ENCODE measurements around the gene DHX29.

DHX29 gene

GRCh38 chr5:55222985-55223811 is 84.3 kb downstream of the DHX29 start:
- TF ChIP-seq CTCF (IDR thresholded peaks at IDR 0.05; ENCODE audit: low read depth, low read length): no peak
- DNase-seq (ENCODE audit: low read depth in 2 of 2): no peak
- H3K4me3 ChIP-seq (replicated peaks in 1 of 2; ENCODE audit: low read depth in 2 of 2, low read length in 2 of 2): no peak overlapping the region

GRCh38 chr5:55222092-55222984 is 85.2 kb downstream of the DHX29 start:
- no peak for DNase-seq (ENCODE audit: low read depth in 2 of 2)
- no peak for TF ChIP-seq CTCF (IDR thresholded peaks at IDR 0.05; ENCODE audit: low read depth, low read length)
- H3K4me3 ChIP-seq (replicated peaks in 1 of 2; ENCODE audit: low read depth in 2 of 2, low read length in 2 of 2): no peak overlapping the region

- peak overlapping the region; percentile 32 to 35 for H3K4me3 ChIP-seq (replicated peaks in 1 of 2; ENCODE audit: low read depth in 2 of 2, low read length in 2 of 2)
- no peak for TF ChIP-seq CTCF (IDR thresholded peaks at IDR 0.05; ENCODE audit: low read depth, low read length)
- no peak for DNase-seq (ENCODE audit: low read depth in 2 of 2)
These were observed 86.9 kb downstream of the DHX29 start for GRCh38 chr5:55220433-55221185.

- TF ChIP-seq CTCF (IDR thresholded peaks at IDR 0.05; ENCODE audit: low read depth, low read length): no peak
- no peak overlapping the region for H3K4me3 ChIP-seq (replicated peaks in 1 of 2; ENCODE audit: low read depth in 2 of 2, low read length in 2 of 2)
- no peak for DNase-seq (ENCODE audit: low read depth in 2 of 2)
These were observed 87.7 kb downstream of the DHX29 start for GRCh38 chr5:55219770-55220169.

- no peak for DNase-seq (ENCODE audit: low read depth in 2 of 2)
- no peak overlapping the region for H3K4me3 ChIP-seq (replicated peaks in 1 of 2; ENCODE audit: low read depth in 2 of 2, low read length in 2 of 2)
- TF ChIP-seq CTCF (IDR thresholded peaks at IDR 0.05; ENCODE audit: low read depth, low read length): no peak
These were observed 88.5 kb downstream of the DHX29 start for GRCh38 chr5:55218967-55219366.

GRCh38 chr5:55211184-55211874 is 96.2 kb downstream of the DHX29 start:
- TF ChIP-seq CTCF (IDR thresholded peaks at IDR 0.05; ENCODE audit: low read depth, low read length): no peak
- no peak for DNase-seq (ENCODE audit: low read depth in 2 of 2)
- no peak overlapping the region for H3K4me3 ChIP-seq (replicated peaks in 1 of 2; ENCODE audit: low read depth in 2 of 2, low read length in 2 of 2)

All from cardiac fibroblast (primary cell).